Mesothelial cell of epicardium (in vitro differentiated cells): ENCODE measurements around the gene PCSK5. TPM values are rescaled to one million over a fixed set of nuclear protein-coding genes. Genes with fewer than 3 reads are reported as not detected.

ENCODE experiments used
- DNase-seq, 2 experiments: peaks; one replicate each; pipeline ENCODE4 v3.0.0; 2021; ENCODE audit warnings: low spot score in 2 of 2; ENCODE audit not compliant: unreplicated experiment in 2 of 2
- H3K27ac Mint-ChIP-seq: 2 replicates; pipeline ENCODE4 v1.8.0; 2021; ENCODE audit warnings: mixed read lengths
- H3K27me3 Mint-ChIP-seq: 2 replicates; pipeline ENCODE4 v1.8.0; 2021; ENCODE audit warnings: low read depth, mixed read lengths
- H3K36me3 Mint-ChIP-seq: 2 replicates; pipeline ENCODE4 v1.8.0; 2021; ENCODE audit warnings: mixed read lengths
- H3K4me1 Mint-ChIP-seq: 2 replicates; pipeline ENCODE4 v1.8.0; 2021; ENCODE audit warnings: mixed read lengths
- H3K4me3 Mint-ChIP-seq: 2 replicates; pipeline ENCODE4 v1.8.0; 2021; ENCODE audit warnings: mild to moderate bottlenecking, moderate library complexity, mixed read lengths
- H3K9me3 Mint-ChIP-seq: 2 replicates; pipeline ENCODE4 v1.8.0; 2021; ENCODE audit warnings: mixed read lengths
- total RNA-seq: library from RNA; stranded (reverse); gene quantifications from 3 replicates; pipeline ENCODE4 v1.2.1, GENCODE V29; 2021
- TF ChIP-seq, protein P1 (sequence below): fragments of 200-600 bp; sonication (generic); IDR thresholded peaks from one replicate; pipeline ENCODE4 v1.5.0; 2021; ENCODE audit warnings: antibody characterized with exemption; ENCODE audit not compliant: unreplicated experiment

The PCSK5 gene
- total RNA-seq, 1 donor from 2014 or later = 15.7 TPM

DNA sequence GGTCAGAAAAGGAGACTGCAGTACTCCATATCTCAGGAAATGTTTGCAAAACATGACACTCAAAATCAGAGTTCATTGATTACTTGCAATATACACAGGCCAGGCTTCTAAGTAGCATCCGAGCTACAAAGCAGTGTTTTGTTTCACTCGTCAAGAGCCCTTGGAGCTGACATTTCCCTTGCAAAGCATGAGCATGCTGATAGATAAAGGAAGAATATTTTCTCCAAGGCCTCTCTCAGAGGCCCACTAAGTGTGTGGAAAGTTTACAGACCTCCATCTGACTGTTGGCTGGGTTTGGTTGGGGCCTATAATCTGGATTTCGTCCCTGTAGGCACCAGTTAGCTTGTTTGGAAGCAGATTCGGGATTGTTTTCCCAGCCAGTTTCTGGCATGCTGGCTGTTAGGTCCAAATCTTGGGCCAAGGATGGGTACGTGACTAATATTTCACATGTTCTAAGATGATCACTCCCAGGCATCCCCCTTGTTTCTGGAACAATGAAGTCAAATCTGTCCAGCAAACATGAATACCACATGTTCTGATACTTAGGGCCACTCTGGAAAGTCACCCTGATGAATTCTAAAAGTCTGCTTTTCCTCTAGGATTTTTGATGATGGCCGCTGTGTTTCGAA lies 342.5 kb downstream of the PCSK5 start:
- Mint-ChIP-seq H3K4me3 (no peak overlapping the region), H3K9me3 (no peaks in the 10 kb centered on the region), H3K36me3 (no peaks in the 10 kb centered on the region), H3K27me3 (peaks cover 6% of the 10 kb centered on the region), H3K27ac (no peak overlapping the region), H3K4me1 (no peaks in the 10 kb centered on the region)
- no peak for DNase-seq
- TF ChIP-seq, protein P1, sequence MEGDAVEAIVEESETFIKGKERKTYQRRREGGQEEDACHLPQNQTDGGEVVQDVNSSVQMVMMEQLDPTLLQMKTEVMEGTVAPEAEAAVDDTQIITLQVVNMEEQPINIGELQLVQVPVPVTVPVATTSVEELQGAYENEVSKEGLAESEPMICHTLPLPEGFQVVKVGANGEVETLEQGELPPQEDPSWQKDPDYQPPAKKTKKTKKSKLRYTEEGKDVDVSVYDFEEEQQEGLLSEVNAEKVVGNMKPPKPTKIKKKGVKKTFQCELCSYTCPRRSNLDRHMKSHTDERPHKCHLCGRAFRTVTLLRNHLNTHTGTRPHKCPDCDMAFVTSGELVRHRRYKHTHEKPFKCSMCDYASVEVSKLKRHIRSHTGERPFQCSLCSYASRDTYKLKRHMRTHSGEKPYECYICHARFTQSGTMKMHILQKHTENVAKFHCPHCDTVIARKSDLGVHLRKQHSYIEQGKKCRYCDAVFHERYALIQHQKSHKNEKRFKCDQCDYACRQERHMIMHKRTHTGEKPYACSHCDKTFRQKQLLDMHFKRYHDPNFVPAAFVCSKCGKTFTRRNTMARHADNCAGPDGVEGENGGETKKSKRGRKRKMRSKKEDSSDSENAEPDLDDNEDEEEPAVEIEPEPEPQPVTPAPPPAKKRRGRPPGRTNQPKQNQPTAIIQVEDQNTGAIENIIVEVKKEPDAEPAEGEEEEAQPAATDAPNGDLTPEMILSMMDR = no peak

DNA sequence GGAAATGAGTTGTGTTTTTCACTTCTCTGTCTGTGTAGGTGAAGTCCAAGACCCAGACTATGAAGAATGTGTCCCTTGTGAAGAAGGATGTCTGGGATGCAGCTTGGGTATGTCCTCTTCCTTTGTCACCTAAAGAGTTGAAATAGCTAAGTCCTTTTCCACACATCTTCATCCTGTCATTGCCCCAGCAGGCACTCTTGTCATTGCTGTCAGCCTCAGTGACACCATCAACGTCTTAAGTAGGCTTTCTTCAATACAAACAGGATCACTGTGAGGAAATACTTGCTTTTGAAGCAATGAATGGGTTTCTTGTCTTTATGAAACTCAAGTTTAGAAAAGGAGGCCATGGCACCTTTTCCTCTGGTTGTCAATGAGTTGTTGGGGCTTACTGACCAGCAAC lies 350.1 kb downstream of the PCSK5 start:
- TF ChIP-seq, protein P1 = no peak
- H3K36me3 Mint-ChIP-seq = no peaks in the 10 kb centered on the region
- no peak overlapping the region for H3K27ac Mint-ChIP-seq
- peaks cover 11% of the 10 kb centered on the region for H3K27me3 Mint-ChIP-seq
- H3K4me1 Mint-ChIP-seq = no peaks in the 10 kb centered on the region
- H3K4me3 Mint-ChIP-seq = no peak overlapping the region
- DNase-seq = no peak
- H3K9me3 Mint-ChIP-seq = no peaks in the 10 kb centered on the region

DNA sequence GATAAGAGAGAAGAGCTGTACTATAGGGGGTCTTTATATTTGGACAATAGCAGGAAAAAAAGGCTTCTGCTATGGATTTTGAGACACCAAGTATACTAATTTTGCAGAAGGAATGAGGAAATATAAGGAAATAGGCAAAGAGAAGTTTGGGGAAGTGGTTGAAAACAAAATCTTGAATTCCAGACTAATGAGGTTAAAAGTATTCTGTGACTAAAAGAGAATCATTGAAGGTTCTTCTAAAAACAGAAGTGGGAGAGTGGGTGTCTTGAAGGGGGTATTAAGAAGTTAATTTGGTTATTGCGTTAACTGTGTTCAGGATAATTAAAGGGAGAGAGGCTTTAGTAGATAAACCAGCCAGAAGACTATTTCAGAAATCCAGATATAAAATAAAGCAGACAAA lies 355.0 kb downstream of the PCSK5 start:
- H3K4me1 Mint-ChIP-seq = no peaks in the 10 kb centered on the region
- TF ChIP-seq, protein P1 = no peak
- H3K9me3 Mint-ChIP-seq = no peaks in the 10 kb centered on the region
- no peak overlapping the region for H3K4me3 Mint-ChIP-seq
- H3K27me3 Mint-ChIP-seq = peaks cover 1% of the 10 kb centered on the region
- no peaks in the 10 kb centered on the region for H3K36me3 Mint-ChIP-seq
- DNase-seq = no peak
- no peak overlapping the region for H3K27ac Mint-ChIP-seq

DNA sequence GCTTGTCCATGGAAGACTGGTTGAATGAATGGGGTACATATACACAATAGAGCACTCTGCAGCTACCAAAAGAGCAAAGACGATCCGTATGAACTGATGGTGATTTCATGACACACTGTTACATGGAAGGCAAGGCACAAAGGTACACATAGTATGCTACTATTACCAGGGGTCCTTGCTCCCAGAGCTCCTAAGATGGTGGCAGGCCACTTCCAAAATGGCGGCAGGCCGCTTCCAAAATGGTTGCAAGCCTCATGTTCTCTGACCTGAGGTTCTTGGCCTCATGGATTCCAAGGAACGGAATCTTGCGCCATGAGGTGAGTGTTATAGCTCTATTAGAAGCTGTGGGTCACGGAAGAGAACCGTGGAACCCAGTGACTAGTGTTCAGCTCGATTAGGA lies 356.2 kb downstream of the PCSK5 start:
- TF ChIP-seq, protein P1 = no peak
- Mint-ChIP-seq H3K36me3 (no peaks in the 10 kb centered on the region), H3K4me3 (no peak overlapping the region), H3K9me3 (no peaks in the 10 kb centered on the region), H3K27ac (no peak overlapping the region), H3K27me3 (no peaks in the 10 kb centered on the region), H3K4me1 (no peaks in the 10 kb centered on the region)
- no peak for DNase-seq

DNA sequence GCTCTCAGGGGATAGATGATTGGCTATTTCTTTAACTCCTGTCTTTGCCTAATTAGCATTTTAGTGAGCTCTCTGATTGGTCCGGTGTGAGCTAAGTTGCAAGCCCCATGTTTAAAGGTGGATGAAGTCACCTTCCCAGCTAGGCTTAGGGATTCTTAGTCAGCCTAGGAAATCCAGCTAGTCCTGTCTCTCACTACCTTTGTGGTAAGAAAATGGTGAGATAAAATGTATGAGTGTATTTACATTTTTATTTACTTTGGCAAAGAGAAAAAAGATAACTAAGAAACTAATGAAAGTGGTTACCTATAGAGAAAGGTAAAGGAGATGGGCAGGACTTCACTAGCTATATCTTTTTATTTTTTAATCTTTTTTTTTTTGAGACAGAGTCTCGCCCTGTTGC lies 357.0 kb downstream of the PCSK5 start:
- no peaks in the 10 kb centered on the region for H3K36me3 Mint-ChIP-seq
- no peaks in the 10 kb centered on the region for H3K4me1 Mint-ChIP-seq
- H3K27me3 Mint-ChIP-seq = no peaks in the 10 kb centered on the region
- H3K9me3 Mint-ChIP-seq = no peaks in the 10 kb centered on the region
- DNase-seq = no peak
- H3K4me3 Mint-ChIP-seq = no peak overlapping the region
- TF ChIP-seq, protein P1 = no peak
- H3K27ac Mint-ChIP-seq = no peak overlapping the region

DNA sequence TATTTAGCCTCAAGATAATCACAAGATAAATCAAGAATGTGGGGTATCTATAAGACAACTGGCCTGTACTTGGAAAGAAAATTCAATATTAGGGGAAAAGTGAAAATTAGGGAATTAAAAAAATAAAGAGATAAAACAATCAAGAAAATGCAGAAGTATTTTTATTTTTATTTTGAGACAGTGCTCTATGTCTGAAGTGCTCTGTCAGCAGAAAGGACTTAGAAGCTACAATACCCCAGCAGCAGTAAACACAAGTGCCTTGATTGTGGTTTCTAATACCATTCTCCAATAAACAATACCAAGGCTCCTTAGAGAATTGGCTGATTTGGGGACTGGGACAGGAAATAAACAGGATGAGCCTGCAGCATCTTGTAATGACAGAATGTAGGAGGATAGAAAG lies 358.8 kb downstream of the PCSK5 start:
- TF ChIP-seq, protein P1 = no peak
- Mint-ChIP-seq H3K4me3 (no peak overlapping the region), H3K27ac (no peak overlapping the region), H3K27me3 (no peaks in the 10 kb centered on the region), H3K4me1 (no peaks in the 10 kb centered on the region), H3K36me3 (no peaks in the 10 kb centered on the region), H3K9me3 (no peaks in the 10 kb centered on the region)
- DNase-seq = no peak
